ENCODE measurements around the gene TUBAL3. TPM values are rescaled to one million over a fixed set of nuclear protein-coding genes. Genes with fewer than 3 reads are reported as not detected.

Gene TUBAL3
- polyA plus RNA-seq, 2 of the 4 experiments (the other 2 are of a cell fraction): 0.34 to 1.4 TPM

DNA sequence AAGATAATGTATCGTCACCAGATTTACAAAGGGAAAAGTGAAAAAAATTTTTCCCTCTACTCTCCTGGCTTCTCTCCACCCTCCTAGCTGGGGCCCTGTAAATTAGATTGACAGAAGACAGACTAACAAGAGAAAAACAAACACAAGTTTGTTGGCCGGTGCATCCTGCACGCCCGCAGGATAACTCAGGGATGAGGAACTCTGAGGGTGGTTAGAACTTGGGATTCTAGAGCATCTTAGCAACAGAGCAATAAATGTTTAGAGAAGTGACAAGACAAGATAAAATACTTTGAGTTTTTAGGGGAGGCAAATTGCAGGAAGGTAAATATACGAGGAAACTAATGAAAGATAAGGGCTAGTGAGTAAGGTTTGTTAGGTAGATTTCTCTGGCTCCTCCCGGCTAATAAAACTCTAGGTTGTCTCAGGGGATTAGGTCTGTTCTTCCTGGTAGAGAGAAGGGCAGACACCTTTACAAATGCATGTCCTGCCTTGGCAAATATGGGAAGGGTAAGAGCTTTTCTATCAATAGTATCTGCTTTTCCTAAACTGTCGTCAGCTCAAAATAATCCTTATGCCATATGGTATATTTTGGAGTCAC is 44.2 kb downstream of the TUBAL3 start:
- H3K9me3 ChIP-seq: no peaks in the 10 kb centered on the region
- WGBS (ENCODE audit: missing lambda C conversion rate): 14% methylated on average over 7 of the region's 7 CpGs
- peak overlapping the region; percentile 78 for H3K4me2 ChIP-seq
- FAIRE-seq: no peak
- peak in 1 of 2 experiments; percentile 88; a peak in 3 of 6 replicates for ATAC-seq
- POLR2A ChIA-PET: no interaction called here
- peak in 1 of 2 experiments; percentile 76 for DNase-seq (ENCODE audit: low read depth in 1 of 2, low spot score in 1 of 2)
- H3K4me3 ChIP-seq: no peak overlapping the region
- H3K4me1 ChIP-seq: peaks cover 16% of the 10 kb centered on the region
- CTCF ChIA-PET: interaction anchor here (0.8 to 1.6 kb wide), 5 partner anchors 8 to 511 kb away, joined by 3 to 9 read pairs (median 4); no protein-coding TSS in a partner anchor
- no peak for TF ChIP-seq HOXA7 (CRISPR knock-in tag; IDR thresholded peaks at IDR 0.05)
- TF ChIP-seq JUN (IDR thresholded peaks at IDR 0.05): no peak
- no peak for TF ChIP-seq CEBPB (IDR thresholded peaks at IDR 0.05)
- TF ChIP-seq HEYL (CRISPR knock-in tag; IDR thresholded peaks at IDR 0.05): no peak
- TF ChIP-seq RCOR1 (IDR thresholded peaks at IDR 0.05; ENCODE audit: low read depth, low read length): no peak
- TF ChIP-seq, protein P1, sequence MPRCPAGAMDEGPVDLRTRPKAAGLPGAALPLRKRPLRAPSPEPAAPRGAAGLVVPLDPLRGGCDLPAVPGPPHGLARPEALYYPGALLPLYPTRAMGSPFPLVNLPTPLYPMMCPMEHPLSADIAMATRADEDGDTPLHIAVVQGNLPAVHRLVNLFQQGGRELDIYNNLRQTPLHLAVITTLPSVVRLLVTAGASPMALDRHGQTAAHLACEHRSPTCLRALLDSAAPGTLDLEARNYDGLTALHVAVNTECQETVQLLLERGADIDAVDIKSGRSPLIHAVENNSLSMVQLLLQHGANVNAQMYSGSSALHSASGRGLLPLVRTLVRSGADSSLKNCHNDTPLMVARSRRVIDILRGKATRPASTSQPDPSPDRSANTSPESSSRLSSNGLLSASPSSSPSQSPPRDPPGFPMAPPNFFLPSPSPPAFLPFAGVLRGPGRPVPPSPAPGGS (IDR thresholded peaks at IDR 0.05): no peak
- TF ChIP-seq MAZ (IDR thresholded peaks at IDR 0.05; ENCODE audit: borderline replicate concordance, low read depth, low read length): no peak
- TF ChIP-seq, protein P2, sequence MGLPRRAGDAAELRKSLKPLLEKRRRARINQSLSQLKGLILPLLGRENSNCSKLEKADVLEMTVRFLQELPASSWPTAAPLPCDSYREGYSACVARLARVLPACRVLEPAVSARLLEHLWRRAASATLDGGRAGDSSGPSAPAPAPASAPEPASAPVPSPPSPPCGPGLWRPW (IDR thresholded peaks at IDR 0.05): no peak
- TF ChIP-seq ZSCAN20 (CRISPR knock-in tag; IDR thresholded peaks at IDR 0.05): no peak
- TF ChIP-seq RFX5 (IDR thresholded peaks at IDR 0.05): no peak
- no peak for TF ChIP-seq NR3C1 (IDR thresholded peaks at IDR 0.05)
- no peak for TF ChIP-seq MAFK (IDR thresholded peaks at IDR 0.05; ENCODE audit: partially characterized antibody)
- TF ChIP-seq FOSL2 (IDR thresholded peaks at IDR 0.05): no peak
- no peak for TF ChIP-seq FOSL2 (CRISPR knock-in tag; IDR thresholded peaks at IDR 0.05)
- no peak for TF ChIP-seq NFE2L2 (conservative IDR thresholded peaks at IDR 0.05; ENCODE audit: low read length)
- TF ChIP-seq CBX8 (IDR thresholded peaks at IDR 0.05): no peak
- TF ChIP-seq RARB (CRISPR knock-in tag; IDR thresholded peaks at IDR 0.05): no peak
- TF ChIP-seq KDM5A (IDR thresholded peaks at IDR 0.05): no peak
- TF ChIP-seq, protein P3, sequence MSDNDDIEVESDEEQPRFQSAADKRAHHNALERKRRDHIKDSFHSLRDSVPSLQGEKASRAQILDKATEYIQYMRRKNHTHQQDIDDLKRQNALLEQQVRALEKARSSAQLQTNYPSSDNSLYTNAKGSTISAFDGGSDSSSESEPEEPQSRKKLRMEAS (IDR thresholded peaks at IDR 0.05): no peak
- no peak for TF ChIP-seq EHF (CRISPR knock-in tag; IDR thresholded peaks at IDR 0.05)
- peak overlapping the region; percentile 29 to 33; a peak in 5 of 6 replicates for H3K27ac ChIP-seq

DNA sequence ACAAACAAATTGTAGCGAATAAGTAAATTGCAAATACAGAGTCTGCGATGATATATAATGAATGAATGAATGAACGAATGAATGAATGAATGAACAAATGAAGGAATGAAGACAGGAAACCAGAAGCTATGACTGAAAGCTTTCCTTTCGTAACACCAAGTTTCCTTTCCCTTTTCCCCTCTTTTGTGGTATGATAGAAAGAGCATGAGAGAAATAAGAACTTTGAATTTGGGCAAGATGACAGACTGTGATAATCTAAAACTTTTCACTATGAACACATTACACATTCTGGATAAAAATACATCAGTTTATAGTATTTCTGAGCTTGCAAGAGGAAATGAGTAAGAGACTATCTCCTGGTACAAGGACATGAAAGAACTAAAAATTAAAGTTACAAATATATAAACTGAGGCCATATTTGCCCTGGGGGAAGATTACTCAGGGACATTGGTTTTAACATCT is 48.3 kb downstream of the TUBAL3 start:
- FAIRE-seq (peak; percentile 36), ATAC-seq (no peak), DNase-seq (ENCODE audit: low read depth in 1 of 2, low spot score in 1 of 2) (no peak)
- no peak overlapping the region for H3K27ac ChIP-seq
- CTCF ChIA-PET: interaction anchor here (0.9 to 1.0 kb wide), 2 partner anchors 19 to 506 kb away, joined by 3 read pairs; no protein-coding TSS in a partner anchor
- no peaks in the 10 kb centered on the region for H3K9me3 ChIP-seq
- POLR2A ChIA-PET: no interaction called here
- no peak overlapping the region for H3K4me3 ChIP-seq
- TF ChIP-seq ESRRA (IDR thresholded peaks at IDR 0.05; ENCODE audit: borderline replicate concordance, low read length) (no peak), KDM5A (IDR thresholded peaks at IDR 0.05) (no peak), ZC3H11A (IDR thresholded peaks at IDR 0.05) (no peak), TP53 (CRISPR knock-in tag; IDR thresholded peaks at IDR 0.05) (no peak), JUN (IDR thresholded peaks at IDR 0.05) (no peak), HOXA7 (CRISPR knock-in tag; IDR thresholded peaks at IDR 0.05) (no peak), PHF8 (IDR thresholded peaks at IDR 0.05; ENCODE audit: borderline replicate concordance, low read depth) (no peak), ZFP36 (IDR thresholded peaks at IDR 0.05; ENCODE audit: borderline replicate concordance, partially characterized antibody) (no peak), FOSB (CRISPR knock-in tag; IDR thresholded peaks at IDR 0.05) (no peak), HOXB13 (CRISPR knock-in tag; IDR thresholded peaks at IDR 0.05; ENCODE audit: low read depth) (no peak), CBX2 (IDR thresholded peaks at IDR 0.05; ENCODE audit: borderline replicate concordance, low read depth) (no peak)
- TF ChIP-seq, protein P1 (IDR thresholded peaks at IDR 0.05): no peak
- no peak overlapping the region for H3K4me2 ChIP-seq
- WGBS (ENCODE audit: missing lambda C conversion rate): 75% methylated on average over 4 of the region's 4 CpGs
- H3K4me1 ChIP-seq: peaks cover 16% of the 10 kb centered on the region
